DND-41 (cell line): ENCODE data around the gene CASKIN2.

Experiments used
- CTCF ChIP-seq: IDR thresholded peaks from 2 replicates; pipeline ENCODE4 v1.5.1; 2012; ENCODE audit warnings: borderline replicate concordance, low read length, moderate library complexity, mild to moderate bottlenecking; ENCODE audit not compliant: poor library complexity, severe bottlenecking; ENCODE audit errors: extremely low read depth
- EZH2 ChIP-seq: IDR thresholded peaks from 3 replicates; pipeline ENCODE4 v1.6.1; 2012; ENCODE audit warnings: borderline replicate concordance, low read depth, mild to moderate bottlenecking, moderate library complexity, low read length, inconsistent platforms; ENCODE audit not compliant: severe bottlenecking

- TF ChIP-seq CTCF, result no peak
- no peak for TF ChIP-seq EZH2
Measured at GRCh38 chr17:75565066-75565465, 49.7 kb upstream of the CASKIN2 start.
